ENCODE measurements around the gene CTSE. TPM values are rescaled to one million over a fixed set of nuclear protein-coding genes. Genes with fewer than 3 reads are reported as not detected.
"Not testable (repeated sequence)": the region's sequence is repeated elsewhere in the genome, so short reads cannot be mapped to it uniquely, and the experiment has no call there.

Gene CTSE
- total and polyA plus RNA-seq, 12 donors, result 0.07 to 0.11 TPM; not detected in 10

DNA sequence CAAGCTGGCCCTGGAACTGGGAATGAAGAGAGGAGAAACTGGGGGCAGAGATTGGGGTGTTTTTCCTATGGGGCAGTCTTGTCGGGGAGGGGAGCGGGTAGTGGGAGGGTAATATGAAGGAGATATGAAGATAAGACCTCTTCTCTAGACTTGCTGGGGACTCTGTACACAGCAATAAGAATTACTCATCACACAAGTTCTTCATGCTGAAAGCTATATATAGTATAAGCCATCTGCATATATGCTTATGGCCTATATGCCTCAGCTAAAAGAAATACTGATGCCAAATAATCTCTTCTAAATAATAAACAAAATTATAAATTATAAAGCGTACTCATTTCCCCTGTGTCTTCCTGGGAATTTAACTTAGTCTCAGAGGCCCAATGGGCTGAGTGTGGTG, 37.1 kb upstream of the CTSE start:
- H3K36me3 ChIP-seq (replicated peaks in 1 of 2), result no peaks in the 10 kb centered on the region
- H3K4me3 ChIP-seq, result no peak overlapping the region
- WGBS, 4 donors, result 94 to 97% (median 96%) methylated on average over 3 of the region's 3 CpGs
- TF ChIP-seq, protein P1, sequence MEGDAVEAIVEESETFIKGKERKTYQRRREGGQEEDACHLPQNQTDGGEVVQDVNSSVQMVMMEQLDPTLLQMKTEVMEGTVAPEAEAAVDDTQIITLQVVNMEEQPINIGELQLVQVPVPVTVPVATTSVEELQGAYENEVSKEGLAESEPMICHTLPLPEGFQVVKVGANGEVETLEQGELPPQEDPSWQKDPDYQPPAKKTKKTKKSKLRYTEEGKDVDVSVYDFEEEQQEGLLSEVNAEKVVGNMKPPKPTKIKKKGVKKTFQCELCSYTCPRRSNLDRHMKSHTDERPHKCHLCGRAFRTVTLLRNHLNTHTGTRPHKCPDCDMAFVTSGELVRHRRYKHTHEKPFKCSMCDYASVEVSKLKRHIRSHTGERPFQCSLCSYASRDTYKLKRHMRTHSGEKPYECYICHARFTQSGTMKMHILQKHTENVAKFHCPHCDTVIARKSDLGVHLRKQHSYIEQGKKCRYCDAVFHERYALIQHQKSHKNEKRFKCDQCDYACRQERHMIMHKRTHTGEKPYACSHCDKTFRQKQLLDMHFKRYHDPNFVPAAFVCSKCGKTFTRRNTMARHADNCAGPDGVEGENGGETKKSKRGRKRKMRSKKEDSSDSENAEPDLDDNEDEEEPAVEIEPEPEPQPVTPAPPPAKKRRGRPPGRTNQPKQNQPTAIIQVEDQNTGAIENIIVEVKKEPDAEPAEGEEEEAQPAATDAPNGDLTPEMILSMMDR (IDR thresholded peaks at IDR 0.05), result no peak
- no peak for TF ChIP-seq POLR2A (IDR thresholded peaks at IDR 0.05)
- no peak for DNase-seq
- no peaks in the 10 kb centered on the region for H3K9me3 ChIP-seq (replicated peaks in 1 of 3)
- intact Hi-C loops (cut with DNase I), result no loop called here
- no peaks in the 10 kb centered on the region for H3K27me3 ChIP-seq
- H3K27ac ChIP-seq, result no peak overlapping the region
- no peaks in the 10 kb centered on the region for H3K4me1 ChIP-seq (replicated peaks in 1 of 2)

DNA sequence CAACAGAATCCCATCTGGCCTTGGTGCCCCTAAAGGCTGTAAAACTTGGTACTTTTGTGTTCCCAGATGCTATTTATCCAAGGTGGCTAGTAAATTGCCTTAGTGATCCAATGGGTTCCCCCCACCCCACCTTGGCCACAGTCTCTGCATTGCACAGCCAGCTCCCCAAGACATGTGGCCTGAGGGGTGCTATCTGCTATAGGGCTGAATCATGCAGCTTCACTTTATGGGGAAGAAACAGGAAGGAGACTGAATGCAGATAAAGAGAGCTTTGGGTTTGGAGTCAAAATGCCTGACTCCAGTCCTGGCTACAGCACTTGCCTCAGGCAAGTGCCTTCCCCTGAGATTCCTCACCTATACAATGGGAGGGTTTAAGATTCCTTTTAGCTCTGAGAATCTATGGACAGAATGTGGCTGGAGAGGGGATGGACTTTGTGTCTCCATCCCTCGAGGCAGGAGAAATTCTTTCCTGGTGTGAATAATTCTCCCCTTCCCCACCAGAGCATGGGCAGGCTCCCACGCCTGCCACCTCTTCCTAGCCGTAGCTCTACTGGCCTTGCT, 35.7 kb upstream of the CTSE start:
- Histone ChIP-seq H3K4me3 (no peak overlapping the region), H3K27ac (no peak overlapping the region), H3K4me1 (replicated peaks in 1 of 2) (no peaks in the 10 kb centered on the region), H3K9me3 (replicated peaks in 1 of 3) (no peaks in the 10 kb centered on the region), H3K27me3 (no peaks in the 10 kb centered on the region), H3K36me3 (replicated peaks in 1 of 2) (no peaks in the 10 kb centered on the region)
- TF ChIP-seq, protein P1 (IDR thresholded peaks at IDR 0.05), result no peak
- no peak for TF ChIP-seq POLR2A (IDR thresholded peaks at IDR 0.05)
- WGBS, 4 donors, result 74 to 87% (median 80%) methylated on average over 3 of the region's 3 CpGs
- intact Hi-C loops (cut with DNase I), result no loop called here
- no peak for DNase-seq

DNA sequence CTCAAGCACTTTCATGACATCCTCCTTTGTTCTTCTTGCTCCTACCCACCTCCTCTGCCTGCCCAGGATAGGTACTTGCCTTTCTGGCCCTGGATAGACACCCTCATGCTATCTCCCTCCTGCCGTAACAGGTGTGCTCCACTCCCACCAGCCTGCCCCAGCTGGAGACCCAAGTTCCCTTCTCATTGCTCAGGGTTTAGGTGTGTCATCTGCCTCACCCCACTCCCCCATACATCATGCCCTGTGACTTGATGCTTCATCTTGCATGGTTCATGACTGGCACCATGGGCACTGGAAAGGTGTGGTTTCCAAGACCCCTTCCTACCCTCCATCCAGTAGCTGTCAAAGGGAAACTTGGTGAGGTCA, 35.2 kb upstream of the CTSE start:
- DNase-seq, result no peak
- H3K36me3 ChIP-seq (replicated peaks in 1 of 2), result no peaks in the 10 kb centered on the region
- H3K27me3 ChIP-seq, result no peaks in the 10 kb centered on the region
- H3K27ac ChIP-seq, result no peak overlapping the region
- intact Hi-C loops (cut with DNase I), result no loop called here
- no peak overlapping the region for H3K4me3 ChIP-seq
- H3K9me3 ChIP-seq (replicated peaks in 1 of 3), result no peaks in the 10 kb centered on the region
- 89 to 100% (median 97%) methylated on average over 1 of the region's 1 CpG for WGBS, 4 donors
- no peaks in the 10 kb centered on the region for H3K4me1 ChIP-seq (replicated peaks in 1 of 2)
- TF ChIP-seq POLR2A (IDR thresholded peaks at IDR 0.05), result no peak
- TF ChIP-seq, protein P1 (IDR thresholded peaks at IDR 0.05), result no peak

DNA sequence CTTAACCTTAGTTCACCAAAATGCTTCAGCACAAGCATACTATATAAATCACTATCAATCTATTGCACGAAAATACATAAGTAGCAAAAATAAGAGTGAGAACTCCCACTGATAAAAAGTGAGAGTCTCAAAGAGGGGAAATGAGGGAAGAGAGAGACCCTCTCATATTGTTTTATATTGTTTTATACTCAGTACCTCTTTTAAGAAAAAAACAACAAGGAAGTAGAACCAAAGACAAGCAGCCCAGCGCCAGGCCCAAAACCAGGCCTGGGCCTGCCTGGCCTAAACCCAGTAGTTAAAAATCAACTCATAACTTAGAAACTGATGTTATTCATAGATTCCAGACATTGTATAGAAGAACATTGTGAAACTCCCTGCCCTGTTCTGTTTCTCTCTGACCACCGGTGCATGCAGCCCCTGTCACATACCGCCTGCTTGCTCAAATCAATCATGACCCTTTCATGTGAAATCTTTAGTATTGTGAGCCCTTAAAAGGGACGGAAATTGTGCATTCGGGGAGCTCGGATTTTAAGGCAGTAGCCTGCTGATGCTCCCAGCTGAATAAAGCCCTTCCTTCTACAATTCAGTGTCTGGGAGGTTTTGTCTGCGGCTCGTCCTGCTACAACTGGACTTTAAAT, 34.7 kb upstream of the CTSE start:
- intact Hi-C loops (cut with DNase I); H3K27ac ChIP-seq; H3K27me3 ChIP-seq; H3K4me3 ChIP-seq; H3K9me3 ChIP-seq (replicated peaks in 1 of 3); H3K36me3 ChIP-seq (replicated peaks in 1 of 2); DNase-seq; H3K4me1 ChIP-seq (replicated peaks in 1 of 2): not testable (repeated sequence)
- WGBS, 4 donors, result 93 to 99% (median 95%) methylated on average over 4 to 7 of the region's 9 CpGs

DNA sequence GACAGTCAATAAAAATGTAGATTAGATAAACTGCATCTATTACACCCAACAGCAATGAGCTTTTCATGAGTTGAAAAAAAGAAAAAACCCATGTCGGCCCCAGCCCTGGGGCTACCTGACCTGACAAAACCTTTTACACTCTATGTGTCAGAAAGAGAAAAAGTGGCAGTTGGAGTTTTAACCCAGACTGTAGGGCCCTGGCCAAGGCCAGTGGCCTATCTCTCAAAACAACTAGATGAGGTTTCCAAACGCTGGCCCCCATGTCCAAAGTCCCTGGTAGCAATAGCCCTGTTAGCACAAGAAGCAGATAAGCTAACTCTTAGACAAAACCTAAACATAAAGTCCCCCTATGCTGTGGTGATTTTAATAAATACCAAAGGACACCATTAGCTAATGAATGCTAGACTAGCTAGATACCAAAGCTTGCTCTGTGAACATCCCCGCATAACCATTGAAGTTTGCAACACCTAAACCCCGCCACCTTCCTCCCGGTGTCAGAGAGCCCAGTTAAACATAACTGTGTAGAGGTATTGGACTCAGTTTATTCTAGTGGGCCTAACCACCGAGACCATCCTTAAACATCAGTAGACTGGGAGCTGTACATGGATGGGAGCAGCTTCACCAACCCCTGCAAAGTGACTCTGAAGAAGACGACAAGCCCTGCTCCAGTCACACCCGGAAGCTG, 32.1 kb upstream of the CTSE start:
- 88 to 92% (median 89%) methylated on average over 8 of the region's 8 CpGs for WGBS, 4 donors
- H3K4me3 ChIP-seq; H3K9me3 ChIP-seq (replicated peaks in 1 of 3); DNase-seq; intact Hi-C loops (cut with DNase I); H3K36me3 ChIP-seq (replicated peaks in 1 of 2); H3K27me3 ChIP-seq; H3K4me1 ChIP-seq (replicated peaks in 1 of 2); H3K27ac ChIP-seq: not testable (repeated sequence)

DNA sequence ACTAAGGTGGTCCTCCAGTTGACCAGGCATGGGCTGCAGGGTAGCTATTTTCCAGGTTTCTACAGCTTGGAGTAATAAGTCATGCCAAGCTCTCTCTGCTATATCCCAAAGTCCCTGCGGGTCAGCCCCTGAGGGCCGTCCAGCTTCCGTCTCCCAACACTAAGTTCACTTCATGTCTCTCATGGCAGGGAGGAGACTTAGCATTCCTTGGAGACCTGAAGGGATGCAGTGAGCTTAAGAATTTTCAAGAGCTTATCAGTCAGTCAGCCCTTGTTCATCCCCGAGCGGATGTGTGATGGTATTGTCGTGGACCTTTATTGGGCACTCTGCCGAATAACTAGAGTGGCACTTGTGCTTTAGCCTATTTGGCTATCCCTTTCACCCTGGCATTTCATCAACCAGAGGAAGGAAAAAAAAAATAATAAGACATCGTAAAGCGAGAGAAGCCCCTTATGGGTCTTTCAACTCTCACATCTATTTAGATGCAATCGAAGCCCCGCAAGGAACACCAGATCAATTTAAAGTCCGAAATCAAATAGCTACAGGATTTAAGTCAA, 31.5 kb upstream of the CTSE start:
- H3K4me1 ChIP-seq (replicated peaks in 1 of 2); H3K27me3 ChIP-seq; H3K4me3 ChIP-seq; H3K36me3 ChIP-seq (replicated peaks in 1 of 2); H3K27ac ChIP-seq; DNase-seq; H3K9me3 ChIP-seq (replicated peaks in 1 of 3); intact Hi-C loops (cut with DNase I): not testable (repeated sequence)
- 93 to 97% (median 95%) methylated on average over 12 of the region's 12 CpGs for WGBS, 4 donors

DNA sequence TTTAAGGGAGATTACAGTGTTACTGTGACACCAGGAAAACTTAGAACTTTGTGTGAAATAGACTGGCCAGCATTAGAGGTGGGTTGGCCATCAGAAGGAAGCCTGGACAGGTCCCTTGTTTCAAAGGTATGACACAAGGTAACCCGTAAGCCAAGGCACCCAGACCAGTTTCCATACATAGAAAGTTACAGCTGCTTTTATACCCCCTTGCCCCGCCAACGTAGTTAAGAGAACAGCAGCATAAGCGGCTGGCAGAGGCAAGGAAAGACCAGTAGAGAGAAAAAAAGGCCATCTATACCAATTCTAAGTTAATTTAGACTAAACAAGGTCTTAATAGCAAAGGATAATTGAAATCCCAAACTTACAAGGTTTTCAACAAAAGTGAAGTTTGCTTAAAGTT, 29.9 kb upstream of the CTSE start:
- H3K4me3 ChIP-seq; DNase-seq; H3K27ac ChIP-seq; H3K27me3 ChIP-seq; H3K36me3 ChIP-seq (replicated peaks in 1 of 2); intact Hi-C loops (cut with DNase I); H3K9me3 ChIP-seq (replicated peaks in 1 of 3); H3K4me1 ChIP-seq (replicated peaks in 1 of 2): not testable (repeated sequence)
- 94 to 98% (median 96%) methylated on average over 4 of the region's 4 CpGs for WGBS, 4 donors
